ENCODE results near the gene CAMK2G.

The CAMK2G gene

GRCh38 chr10:73818402-73818801 is 56.0 kb downstream of the CAMK2G start:
- Histone ChIP-seq H3K9me2 (ENCODE audit: low read depth, low read length) (no peaks in the 10 kb centered on the region), H3K4me3 (ENCODE audit: low read depth, low read length, poor library complexity, severe bottlenecking) (no peak overlapping the region), H3K4me1 (ENCODE audit: insufficient read depth, low read length, severe bottlenecking) (no peaks in the 10 kb centered on the region), H3F3A (ENCODE audit: insufficient read depth, low read length) (no peaks in the 10 kb centered on the region), H3K36me3 (ENCODE audit: insufficient read depth, low read length) (peaks cover 34% of the 10 kb centered on the region), H3K27me3 (ENCODE audit: insufficient read depth, low read length) (no peaks in the 10 kb centered on the region), H3K9me3 (ENCODE audit: low read length) (no peaks in the 10 kb centered on the region), H3K4me2 (ENCODE audit: low read length) (no peak overlapping the region), H3K9ac (ENCODE audit: low read length) (no peak overlapping the region), H3K79me2 (ENCODE audit: insufficient read depth, low read length) (no peaks in the 10 kb centered on the region), H3K27ac (ENCODE audit: low read depth, low read length, poor library complexity, severe bottlenecking) (no peak overlapping the region), H2AFZ (ENCODE audit: low read length) (no peak overlapping the region), H4K20me1 (ENCODE audit: insufficient read depth, low read length) (no peaks in the 10 kb centered on the region)
- TF ChIP-seq EZH2 (IDR thresholded peaks at IDR 0.05; ENCODE audit: borderline replicate concordance, low read length) = no peak
- TF ChIP-seq CTCF (IDR thresholded peaks at IDR 0.05; ENCODE audit: low read length) = peak; percentile 24; the same call in 1 of the 2 replicates

- no peak overlapping the region for H3K9ac ChIP-seq (ENCODE audit: low read length)
- H3K9me2 ChIP-seq (ENCODE audit: low read depth, low read length) = no peaks in the 10 kb centered on the region
- H3K36me3 ChIP-seq (ENCODE audit: insufficient read depth, low read length) = peaks cover 32% of the 10 kb centered on the region
- no peak overlapping the region for H3K4me2 ChIP-seq (ENCODE audit: low read length)
- H3K27me3 ChIP-seq (ENCODE audit: insufficient read depth, low read length) = no peaks in the 10 kb centered on the region
- H3F3A ChIP-seq (ENCODE audit: insufficient read depth, low read length) = no peaks in the 10 kb centered on the region
- no peaks in the 10 kb centered on the region for H3K4me1 ChIP-seq (ENCODE audit: insufficient read depth, low read length, severe bottlenecking)
- no peak overlapping the region for H2AFZ ChIP-seq (ENCODE audit: low read length)
- H3K9me3 ChIP-seq (ENCODE audit: low read length) = no peaks in the 10 kb centered on the region
- no peaks in the 10 kb centered on the region for H3K79me2 ChIP-seq (ENCODE audit: insufficient read depth, low read length)
- no peak overlapping the region for H3K4me3 ChIP-seq (ENCODE audit: low read depth, low read length, poor library complexity, severe bottlenecking)
- no peaks in the 10 kb centered on the region for H4K20me1 ChIP-seq (ENCODE audit: insufficient read depth, low read length)
- TF ChIP-seq EZH2 (IDR thresholded peaks at IDR 0.05; ENCODE audit: borderline replicate concordance, low read length) (no peak), CTCF (IDR thresholded peaks at IDR 0.05; ENCODE audit: low read length) (no peak)
- no peak overlapping the region for H3K27ac ChIP-seq (ENCODE audit: low read depth, low read length, poor library complexity, severe bottlenecking)
These were observed 56.5 kb downstream of the CAMK2G start for GRCh38 chr10:73817826-73818225.

- H3K9me3 ChIP-seq (ENCODE audit: low read length) = no peaks in the 10 kb centered on the region
- H3K4me1 ChIP-seq (ENCODE audit: insufficient read depth, low read length, severe bottlenecking) = peaks cover 3% of the 10 kb centered on the region
- H3K27ac ChIP-seq (ENCODE audit: low read depth, low read length, poor library complexity, severe bottlenecking) = no peak overlapping the region
- no peak for TF ChIP-seq CTCF (IDR thresholded peaks at IDR 0.05; ENCODE audit: low read length)
- TF ChIP-seq EZH2 (IDR thresholded peaks at IDR 0.05; ENCODE audit: borderline replicate concordance, low read length) = no peak
- no peaks in the 10 kb centered on the region for H4K20me1 ChIP-seq (ENCODE audit: insufficient read depth, low read length)
- no peak overlapping the region for H2AFZ ChIP-seq (ENCODE audit: low read length)
- H3K9ac ChIP-seq (ENCODE audit: low read length) = no peak overlapping the region
- no peaks in the 10 kb centered on the region for H3F3A ChIP-seq (ENCODE audit: insufficient read depth, low read length)
- H3K4me3 ChIP-seq (ENCODE audit: low read depth, low read length, poor library complexity, severe bottlenecking) = no peak overlapping the region
- H3K4me2 ChIP-seq (ENCODE audit: low read length) = no peak overlapping the region
- peaks cover 32% of the 10 kb centered on the region for H3K36me3 ChIP-seq (ENCODE audit: insufficient read depth, low read length)
- H3K79me2 ChIP-seq (ENCODE audit: insufficient read depth, low read length) = no peaks in the 10 kb centered on the region
- no peaks in the 10 kb centered on the region for H3K27me3 ChIP-seq (ENCODE audit: insufficient read depth, low read length)
- H3K9me2 ChIP-seq (ENCODE audit: low read depth, low read length) = no peaks in the 10 kb centered on the region
These were observed 57.2 kb downstream of the CAMK2G start for GRCh38 chr10:73816917-73817729.
